Lower leg skin (tissue), 4 donors: ENCODE data around the gene ABHD13. TPM values are rescaled to one million over a fixed set of nuclear protein-coding genes. Genes with fewer than 3 reads are reported as not detected.
A peak's percentile ranks its signal among the peaks of the same experiment; 100 is the strongest.

Experiments used
- DNase-seq, 2 donors: peaks; one replicate each; pipeline ENCODE4 v3.0.0-alpha.2; 2019; ENCODE audit warnings: low spot score in 2 of 2
- H3K4me3 ChIP-seq: fragments of 200-600 bp; sonication (generic); 2 replicates; pipeline ENCODE4 v1.5.1; 2017; ENCODE audit warnings: mild to moderate bottlenecking, low read depth; ENCODE audit not compliant: poor library complexity, severe bottlenecking
- POLR2A ChIP-seq, 2 donors: fragments of 450-650 bp; IDR thresholded peaks; one replicate each; pipeline ENCODE4 v1.6.1; 2016 to 2017; ENCODE audit warnings: antibody characterized with exemption in 2 of 2, mild to moderate bottlenecking in 1 of 2, moderate library complexity in 1 of 2
- WGBS, 2 donors: methylation state at CpG; one replicate each; pipeline ENCODE4 v1.1.5; 2018; 5-methylcytosine and 5-hydroxymethylcytosine counted together
- intact Hi-C: fragments of 100-400 bp; cut with DNase I; formaldehyde crosslinking; loops from one replicate; pipeline ENCODE4 v1.15.0; 2023; ENCODE audit warnings: low total_unique reads
- total RNA-seq, 4 donors: library from RNA; depleted of rRNA; stranded (reverse); fragments of >200 nt; gene quantifications; one replicate each; pipeline ENCODE4 v1.1.0, GENCODE V29; 2016
- TF ChIP-seq, protein P1 (sequence below), 3 donors: fragments of 450-650 bp; IDR thresholded peaks; one replicate each; pipeline ENCODE4 v1.5.1; 2016; ENCODE audit warnings: antibody characterized with exemption in 3 of 3, mild to moderate bottlenecking in 3 of 3, moderate library complexity in 2 of 3

ABHD13 gene
- 1 to 10 TPM; 6.2 to 8.9 (median 8.0) TPM for total RNA-seq

DNA sequence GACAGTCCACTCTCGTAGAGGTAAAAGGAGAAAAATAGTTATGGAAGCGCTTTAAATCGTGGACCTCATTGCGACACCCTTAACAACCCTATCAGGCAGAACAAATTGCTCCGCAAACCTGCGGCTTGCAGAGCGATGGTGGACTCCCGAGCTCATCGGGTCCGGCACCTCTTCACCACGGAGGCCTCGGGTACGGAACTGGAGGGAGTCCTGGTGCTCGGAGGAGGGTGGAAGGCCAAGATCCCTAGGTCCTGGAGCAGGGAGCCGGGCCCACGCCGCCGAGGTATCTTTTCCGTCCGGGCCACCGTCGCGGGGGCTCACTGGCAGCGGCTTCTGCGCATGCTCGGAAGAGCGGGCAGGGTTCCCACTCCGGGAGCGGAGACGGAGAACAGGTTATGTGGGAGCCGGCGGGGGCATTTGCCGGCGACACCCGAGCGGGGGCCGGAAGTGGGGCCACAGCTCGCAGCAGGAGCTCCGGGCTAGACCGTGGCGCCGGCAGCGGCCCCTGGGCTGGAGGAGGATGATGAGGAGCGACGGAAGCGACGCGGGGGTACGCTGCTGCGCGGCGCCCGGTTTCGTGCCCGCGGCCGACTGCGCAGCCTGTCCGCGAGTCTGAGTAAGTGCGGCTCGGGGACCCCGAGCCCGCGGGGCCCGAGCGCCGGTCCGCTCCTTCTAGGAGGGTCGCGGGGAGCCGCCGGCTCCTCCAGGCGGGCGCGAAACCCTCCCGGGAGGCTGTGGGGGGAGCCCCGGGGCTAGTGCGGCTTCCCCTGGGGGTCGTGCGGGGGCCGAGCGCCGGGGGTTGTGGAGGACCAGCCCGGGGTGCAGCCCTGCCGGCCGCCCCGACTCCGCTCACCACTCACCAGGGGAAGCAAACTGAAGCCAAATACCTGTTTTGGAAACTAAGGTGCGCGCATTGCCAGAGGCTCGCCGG lies at the start of gene ABHD13:
Gene ABHD13 (plus strand): TSS at position 349 of the 931 bp plus-strand sequence. CDS start 10,827 bp downstream, outside the sequence.
- peak; percentile 82 to 97 for DNase-seq
- TF ChIP-seq, protein P1, sequence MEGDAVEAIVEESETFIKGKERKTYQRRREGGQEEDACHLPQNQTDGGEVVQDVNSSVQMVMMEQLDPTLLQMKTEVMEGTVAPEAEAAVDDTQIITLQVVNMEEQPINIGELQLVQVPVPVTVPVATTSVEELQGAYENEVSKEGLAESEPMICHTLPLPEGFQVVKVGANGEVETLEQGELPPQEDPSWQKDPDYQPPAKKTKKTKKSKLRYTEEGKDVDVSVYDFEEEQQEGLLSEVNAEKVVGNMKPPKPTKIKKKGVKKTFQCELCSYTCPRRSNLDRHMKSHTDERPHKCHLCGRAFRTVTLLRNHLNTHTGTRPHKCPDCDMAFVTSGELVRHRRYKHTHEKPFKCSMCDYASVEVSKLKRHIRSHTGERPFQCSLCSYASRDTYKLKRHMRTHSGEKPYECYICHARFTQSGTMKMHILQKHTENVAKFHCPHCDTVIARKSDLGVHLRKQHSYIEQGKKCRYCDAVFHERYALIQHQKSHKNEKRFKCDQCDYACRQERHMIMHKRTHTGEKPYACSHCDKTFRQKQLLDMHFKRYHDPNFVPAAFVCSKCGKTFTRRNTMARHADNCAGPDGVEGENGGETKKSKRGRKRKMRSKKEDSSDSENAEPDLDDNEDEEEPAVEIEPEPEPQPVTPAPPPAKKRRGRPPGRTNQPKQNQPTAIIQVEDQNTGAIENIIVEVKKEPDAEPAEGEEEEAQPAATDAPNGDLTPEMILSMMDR (IDR thresholded peaks at IDR 0.05): no peak
- TF ChIP-seq POLR2A (IDR thresholded peaks at IDR 0.05): no peak
- H3K4me3 ChIP-seq: peak within 1 kb of the TSS; percentile 94
- intact Hi-C loops: no loop called here
- 1% methylated on average over 34 to 75 of the region's 93 CpGs for WGBS, 2 donors

- no peak for DNase-seq
- no peak for TF ChIP-seq POLR2A (IDR thresholded peaks at IDR 0.05)
- TF ChIP-seq, protein P1 (IDR thresholded peaks at IDR 0.05): no peak
- no peak overlapping the region for H3K4me3 ChIP-seq
- WGBS, 2 donors: 77 to 89% methylated on average over 3 of the region's 3 CpGs
- intact Hi-C loops: no loop called here
Measured at GRCh38 chr13:108168929-108169328, 49.3 kb upstream of the ABHD13 start.

DNA sequence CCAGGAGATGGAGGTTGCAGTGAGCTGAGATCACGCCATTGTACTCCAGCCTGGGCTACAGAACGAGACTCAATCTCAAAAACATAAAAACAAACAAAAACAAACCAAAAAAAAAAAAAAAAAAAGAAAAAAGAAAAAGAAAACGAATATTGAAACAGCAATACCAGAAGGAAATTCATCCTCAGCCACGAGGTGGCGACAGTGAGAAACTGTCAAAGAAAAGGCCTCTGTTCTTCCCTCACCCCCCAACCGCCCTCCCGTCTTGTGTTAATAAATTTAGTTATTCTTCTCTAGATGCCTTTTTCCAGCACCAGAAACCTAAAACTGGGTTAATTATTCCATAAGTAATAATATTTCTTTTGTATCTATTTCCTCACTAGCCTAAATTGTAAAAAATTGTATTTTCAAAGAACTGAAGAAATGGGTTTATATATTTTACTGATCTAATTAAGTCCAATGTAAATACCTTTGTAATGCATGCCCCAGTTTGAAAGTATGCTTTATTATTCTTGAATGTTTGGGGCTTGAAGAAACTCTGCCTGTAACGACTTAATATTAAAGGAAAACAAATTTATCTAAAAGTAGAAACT lies 41.4 kb upstream of the ABHD13 start:
- 54 to 57% methylated on average over 8 of the region's 8 CpGs for WGBS, 2 donors
- TF ChIP-seq, protein P1 (IDR thresholded peaks at IDR 0.05): no peak
- no peak for TF ChIP-seq POLR2A (IDR thresholded peaks at IDR 0.05)
- H3K4me3 ChIP-seq: no peak overlapping the region
- intact Hi-C loops: no loop called here
- no peak for DNase-seq

DNA sequence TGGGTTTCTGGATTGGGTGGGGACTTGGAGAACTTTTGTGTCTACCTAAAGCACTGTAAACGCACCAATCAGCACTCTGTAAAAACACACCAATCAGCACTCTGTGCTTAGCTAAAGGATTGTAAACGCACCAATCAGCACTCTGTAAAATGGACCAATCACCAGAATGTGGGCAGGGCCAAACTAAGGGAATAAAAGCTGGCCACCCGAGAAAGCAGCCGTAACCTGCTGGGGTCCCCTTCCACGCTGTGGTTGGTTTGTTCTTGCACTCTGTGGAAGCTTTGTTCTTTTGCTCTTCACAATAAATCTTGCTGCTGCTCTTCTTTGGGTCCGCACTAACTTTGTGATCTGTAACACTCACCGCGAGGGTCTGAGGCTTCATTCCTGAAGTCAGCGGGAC lies 40.1 kb upstream of the ABHD13 start:
- TF ChIP-seq, protein P1 (IDR thresholded peaks at IDR 0.05): no peak
- TF ChIP-seq POLR2A (IDR thresholded peaks at IDR 0.05): no peak
- H3K4me3 ChIP-seq: no peak overlapping the region
- WGBS, 2 donors: 90 to 94% methylated on average over 9 of the region's 9 CpGs
- DNase-seq: no peak
- intact Hi-C loops: no loop called here

DNA sequence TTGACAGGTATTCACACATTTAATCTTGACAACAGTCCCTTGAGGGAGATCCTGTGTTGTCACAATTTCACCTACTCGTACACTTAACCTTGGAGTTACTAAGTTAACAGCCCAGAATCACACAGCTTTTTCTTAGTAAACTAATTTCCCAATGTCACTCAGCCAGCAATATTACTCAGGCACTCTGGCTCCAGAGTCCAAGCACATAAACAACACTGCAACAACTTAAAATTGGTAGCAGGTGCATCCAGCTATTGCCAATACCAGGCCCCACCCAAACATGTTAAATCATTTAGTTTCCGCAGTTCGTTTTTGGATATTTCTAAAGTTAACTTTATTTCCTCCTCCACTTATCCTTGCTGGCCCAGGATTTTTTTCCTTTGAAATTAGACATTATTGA lies 35.5 kb upstream of the ABHD13 start:
- TF ChIP-seq, protein P1 (IDR thresholded peaks at IDR 0.05): no peak
- TF ChIP-seq POLR2A (IDR thresholded peaks at IDR 0.05): no peak
- 55 to 56% methylated on average over 3 of the region's 3 CpGs for WGBS, 2 donors
- no peak for DNase-seq
- no peak overlapping the region for H3K4me3 ChIP-seq
- intact Hi-C loops: no loop called here
